Islet precursor cell (in vitro differentiated cells): ENCODE results near the gene ADCY1.
A peak's percentile ranks its signal among the peaks of the same experiment; 100 is the strongest.

Source experiments
- DNase-seq: peaks from one replicate; pipeline ENCODE4 v3.0.0-alpha.2; 2018

The ADCY1 gene

DNA sequence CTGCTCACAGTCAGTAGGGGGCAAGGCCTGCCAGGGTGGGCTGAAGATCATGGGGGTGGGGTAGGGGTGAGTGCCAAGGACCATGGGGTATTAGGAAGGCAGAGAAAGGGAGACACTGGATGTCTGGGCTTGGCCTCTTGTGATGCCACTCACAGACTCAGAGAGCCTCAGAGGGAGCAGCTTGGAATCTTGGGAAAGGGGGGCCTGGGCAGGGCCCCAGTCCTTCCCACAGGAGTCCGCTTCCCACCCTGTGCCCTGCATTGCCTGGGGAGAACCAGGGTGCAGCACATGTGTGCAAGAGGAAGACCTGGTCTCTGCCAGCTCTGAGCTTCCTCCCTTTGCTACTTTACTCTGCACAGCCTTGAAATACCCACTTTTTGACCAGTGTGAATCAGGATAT lies 4.3 kb downstream of the ADCY1 start:
- peak; percentile 27 for DNase-seq

DNA sequence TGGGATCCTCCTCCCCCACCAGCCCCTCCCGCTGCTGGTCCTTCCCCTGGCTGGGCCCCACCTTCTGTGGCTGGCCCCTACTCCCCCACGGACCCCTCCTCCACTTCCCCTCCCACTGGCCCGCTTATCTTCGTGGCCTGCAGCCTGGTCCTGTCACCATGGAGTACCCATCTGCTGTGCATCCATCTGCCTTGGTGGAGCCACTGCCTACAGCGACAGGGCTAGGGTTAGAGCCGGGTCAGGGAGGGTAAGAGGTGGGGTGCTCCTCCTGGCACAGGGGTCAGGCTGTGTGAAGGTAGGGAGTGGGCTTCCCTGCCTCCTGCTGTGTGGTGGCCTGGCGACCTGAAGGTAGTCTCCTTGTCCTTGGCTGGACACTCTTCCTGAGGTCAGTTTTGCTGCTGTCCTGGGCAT lies 5.2 kb downstream of the ADCY1 start:
- peak; percentile 46 for DNase-seq

DNA sequence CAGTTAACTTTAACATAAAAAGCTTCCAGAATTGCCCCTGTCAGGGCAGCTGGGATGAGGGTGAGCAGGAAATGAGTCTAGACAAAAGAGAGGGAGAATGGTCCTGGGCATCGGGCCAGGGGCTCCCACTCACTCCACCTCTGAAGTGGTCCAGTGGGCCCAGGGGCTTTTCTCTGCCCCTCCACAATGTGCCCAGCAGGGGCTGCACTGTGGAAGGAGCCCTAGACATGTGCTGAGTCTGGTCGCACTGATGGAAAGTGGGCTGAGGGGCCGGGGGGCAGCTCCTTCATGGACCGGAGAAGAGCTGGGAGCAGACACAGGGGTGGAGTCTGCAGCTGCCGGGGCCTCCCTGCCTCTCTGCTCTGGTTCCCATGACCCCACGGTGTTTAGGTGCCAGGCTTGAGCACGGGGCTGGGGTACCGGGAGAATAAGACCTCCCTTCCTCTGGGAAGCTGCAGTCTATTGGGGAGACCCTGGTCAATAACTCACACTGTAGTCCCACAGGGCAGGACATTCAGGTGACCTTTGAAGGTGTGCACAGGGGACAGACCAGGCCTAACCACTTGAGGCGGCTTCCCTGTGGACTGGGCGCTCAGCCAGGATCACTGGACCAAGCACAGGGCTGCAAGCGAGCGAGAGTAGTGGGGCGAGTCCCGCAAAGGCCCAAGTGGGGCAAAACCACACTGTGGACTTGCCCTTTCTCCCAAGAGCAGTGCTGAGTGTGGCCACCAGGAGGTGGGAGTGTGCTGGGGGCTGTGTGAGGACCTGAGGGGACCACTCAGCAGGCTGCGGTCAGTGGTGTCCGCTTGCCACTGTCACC lies 6.1 kb downstream of the ADCY1 start:
- DNase-seq, result peak; percentile 60

DNA sequence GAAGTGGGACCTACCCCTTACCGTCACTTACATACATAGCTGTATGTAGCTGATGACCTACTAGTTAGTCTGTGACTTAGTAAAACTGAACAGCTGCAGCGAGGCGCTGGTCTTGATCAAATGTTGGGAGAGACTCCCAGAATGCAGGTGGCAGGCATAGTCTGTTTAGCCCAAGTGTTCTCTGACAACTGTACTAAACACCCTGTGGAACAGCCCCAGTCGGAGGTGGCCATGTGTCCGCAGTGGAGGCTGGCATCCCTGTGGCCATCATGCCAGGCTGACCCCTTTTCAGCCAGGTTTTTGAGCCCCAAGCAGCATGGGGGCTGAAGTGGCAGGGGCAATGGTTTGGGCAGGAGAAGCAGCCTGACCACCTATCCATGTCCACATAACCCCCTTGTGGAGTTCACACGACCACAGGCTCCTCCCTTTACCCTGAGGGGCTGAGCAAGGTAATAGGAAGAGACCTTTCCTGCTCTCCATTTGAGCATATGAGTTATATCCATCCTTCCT lies 7.2 kb downstream of the ADCY1 start:
- peak; percentile 45 for DNase-seq

DNA sequence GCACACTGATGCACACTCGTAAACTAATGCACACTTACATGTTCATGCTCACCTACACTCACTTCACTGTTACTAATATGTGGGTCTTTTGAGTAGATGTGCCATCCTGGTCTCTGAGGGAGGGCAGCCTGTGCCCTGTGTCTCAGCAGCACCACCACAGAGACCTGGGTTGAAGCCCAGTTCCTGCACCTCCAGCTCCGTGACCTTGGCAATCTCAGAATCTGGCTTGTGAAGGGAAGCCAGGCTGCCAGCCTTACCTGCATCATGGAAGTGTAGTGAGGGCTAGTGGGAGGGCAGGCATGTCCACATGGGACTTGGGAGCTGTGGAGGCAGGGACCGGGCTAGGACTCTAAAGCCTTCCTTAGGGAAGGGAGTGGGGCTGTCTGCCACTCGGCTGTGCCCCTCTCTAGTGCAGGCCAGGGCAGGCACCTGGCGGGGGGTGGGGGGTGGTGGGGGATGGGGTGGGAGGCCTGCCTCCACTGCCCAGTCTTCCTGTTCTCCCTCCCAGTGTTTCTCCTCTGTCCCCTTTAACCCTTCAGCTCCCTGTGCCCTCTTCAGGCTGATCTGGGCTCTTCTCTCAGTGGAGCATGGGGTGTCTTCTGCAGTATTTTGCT lies 8.1 kb downstream of the ADCY1 start:
- peak; percentile 49 for DNase-seq

DNA sequence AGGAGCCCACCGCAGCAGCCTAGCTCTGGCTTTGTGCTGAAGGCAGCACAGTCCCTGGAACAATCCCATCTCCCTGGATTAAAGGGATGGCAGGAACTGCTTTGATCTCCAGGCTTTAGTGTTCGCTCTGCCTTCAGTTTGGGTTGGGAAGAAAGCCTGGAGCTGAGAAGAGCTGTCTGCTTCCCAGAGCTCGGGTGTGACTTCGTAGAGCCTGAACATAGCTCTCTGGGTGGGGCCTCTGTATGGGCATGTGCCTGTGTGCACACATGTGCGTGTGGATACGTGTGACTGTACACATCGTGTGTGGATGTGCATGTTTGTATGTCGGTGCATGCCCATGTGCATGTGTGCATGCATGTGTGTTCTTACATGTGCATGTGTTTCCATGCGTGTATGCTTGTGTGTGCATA lies 8.7 kb downstream of the ADCY1 start:
- DNase-seq, result no peak

DNA sequence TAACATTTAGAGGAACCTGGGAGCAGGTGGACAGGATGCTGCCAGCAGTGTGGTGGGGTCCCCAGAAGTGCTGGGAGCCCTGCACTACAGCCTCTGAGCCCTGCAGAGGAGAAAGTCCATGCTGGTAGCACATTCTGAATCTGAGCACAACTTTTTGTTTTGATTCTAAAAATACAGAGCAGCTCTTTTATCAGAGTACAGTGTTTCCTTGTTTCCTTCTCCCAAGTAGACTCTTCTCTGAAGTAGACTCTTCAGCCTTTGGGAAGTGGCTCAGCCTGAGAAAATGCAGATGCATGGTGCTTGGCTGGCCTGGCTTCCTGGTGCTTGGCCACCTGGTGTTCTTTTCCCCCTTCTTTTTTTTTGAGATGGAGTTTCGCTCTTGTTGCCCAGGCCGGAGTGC lies 9.1 kb downstream of the ADCY1 start:
- DNase-seq, result no peak

DNA sequence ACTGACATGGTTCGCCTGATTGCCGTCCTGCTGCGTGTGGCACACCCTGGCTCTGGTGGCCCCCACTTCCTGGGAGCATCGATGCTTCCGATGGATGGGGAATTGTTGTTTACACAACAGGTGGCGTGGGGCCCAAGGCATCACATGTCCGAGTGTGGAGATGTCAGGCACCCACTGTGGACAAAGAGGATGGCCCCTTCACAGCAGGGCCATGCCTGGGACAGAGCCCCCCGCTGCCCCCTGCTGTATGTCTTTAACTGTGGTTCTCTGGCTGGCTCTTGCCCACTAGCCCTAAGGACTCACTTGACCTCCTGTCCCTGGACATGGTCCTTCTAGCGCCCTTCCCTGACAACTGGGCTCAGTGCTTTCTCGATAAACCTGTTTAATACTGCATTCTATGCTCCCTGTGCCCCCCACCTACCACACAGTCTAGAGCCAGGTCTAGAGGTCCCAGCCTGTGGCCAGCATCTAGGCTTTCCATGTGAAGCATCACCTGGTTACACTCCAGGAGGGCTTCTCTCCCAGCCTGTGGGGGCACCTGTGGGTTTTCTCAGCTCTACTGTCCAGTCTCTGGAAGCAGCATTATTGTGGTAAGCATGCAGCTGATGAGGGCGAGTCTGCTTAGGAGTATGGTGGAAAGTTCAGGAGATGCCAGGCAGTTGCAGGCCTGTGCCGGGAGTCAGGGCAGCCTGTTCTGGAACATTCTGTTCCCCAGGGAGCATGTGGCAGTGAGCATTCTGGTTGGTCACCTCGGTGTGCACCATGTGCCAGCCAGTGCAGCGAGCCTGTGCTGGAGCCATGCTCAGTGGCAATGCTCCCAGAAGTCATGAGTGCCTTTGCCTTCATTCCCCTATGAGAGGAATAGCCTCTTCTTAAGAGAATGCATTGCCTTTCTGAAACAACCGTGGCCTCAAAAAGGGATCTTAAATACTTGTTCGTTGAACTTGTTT lies 10.4 kb downstream of the ADCY1 start:
- DNase-seq, result no peak

DNA sequence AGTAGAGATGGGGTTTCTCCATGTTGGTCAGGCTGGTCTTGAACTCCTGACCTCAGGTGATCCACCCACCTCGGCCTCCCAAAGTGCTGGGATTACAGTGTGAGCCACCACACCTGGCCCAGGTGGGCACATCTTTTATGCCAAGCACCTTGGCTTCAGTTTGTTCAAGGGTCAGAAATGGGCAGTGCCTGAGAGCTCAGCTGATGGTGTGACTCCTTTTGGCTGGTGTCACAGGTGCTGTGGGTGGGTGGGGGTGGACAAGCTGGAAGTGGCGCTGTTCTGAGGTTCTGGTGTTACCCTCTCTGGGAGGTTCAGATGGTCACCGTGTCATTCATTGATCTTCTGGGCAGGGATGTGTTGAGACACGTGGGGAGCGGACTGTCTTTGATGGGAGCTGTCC lies 11.5 kb downstream of the ADCY1 start:
- DNase-seq, result no peak

DNA sequence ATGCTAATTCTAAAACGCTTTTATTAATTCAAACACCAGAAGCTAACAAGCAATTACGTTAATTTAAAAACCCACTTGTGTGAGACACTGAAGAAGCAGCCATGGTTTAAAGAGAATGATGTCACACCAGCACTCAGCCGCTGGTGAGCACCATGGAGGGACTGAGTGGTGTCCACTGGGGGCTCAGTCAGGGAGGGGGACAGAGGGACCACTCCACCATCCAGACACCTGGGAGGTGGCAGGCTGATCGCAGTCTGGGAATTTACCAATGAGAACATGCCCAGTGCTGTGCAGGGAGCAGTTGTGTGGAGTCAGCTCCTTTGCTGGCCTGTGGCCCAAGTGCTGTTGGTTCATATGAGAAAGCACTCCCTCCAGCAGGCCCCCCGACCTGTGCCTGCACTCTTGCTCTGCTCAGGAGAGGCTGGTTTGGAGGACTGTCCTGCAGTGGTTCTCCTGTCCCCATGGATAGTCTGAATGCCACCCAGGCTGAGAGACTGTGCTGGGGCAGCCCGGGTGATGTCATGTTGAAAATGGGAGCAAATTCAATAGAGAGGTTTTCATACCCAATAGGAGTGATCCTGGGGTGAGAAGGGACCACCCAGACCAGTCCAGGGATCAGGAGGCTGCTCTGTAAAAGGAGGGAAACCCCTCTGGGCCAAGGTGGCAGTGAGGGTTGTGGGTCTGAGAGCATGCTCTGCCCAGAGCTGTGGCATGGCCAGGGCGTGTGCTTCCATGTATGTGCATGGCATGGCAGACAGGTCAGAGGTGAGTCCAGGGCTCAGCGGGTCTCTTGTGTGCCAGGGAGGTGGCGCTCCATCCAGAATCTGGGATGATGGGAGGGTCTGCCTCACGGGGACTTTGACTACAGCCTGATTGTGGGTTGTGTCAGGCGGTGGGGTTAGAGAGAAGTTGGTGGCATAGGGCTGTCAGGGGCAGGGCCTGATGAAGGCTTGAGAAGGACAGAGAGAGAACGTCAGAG lies 12.7 kb downstream of the ADCY1 start:
- no peak for DNase-seq

DNA sequence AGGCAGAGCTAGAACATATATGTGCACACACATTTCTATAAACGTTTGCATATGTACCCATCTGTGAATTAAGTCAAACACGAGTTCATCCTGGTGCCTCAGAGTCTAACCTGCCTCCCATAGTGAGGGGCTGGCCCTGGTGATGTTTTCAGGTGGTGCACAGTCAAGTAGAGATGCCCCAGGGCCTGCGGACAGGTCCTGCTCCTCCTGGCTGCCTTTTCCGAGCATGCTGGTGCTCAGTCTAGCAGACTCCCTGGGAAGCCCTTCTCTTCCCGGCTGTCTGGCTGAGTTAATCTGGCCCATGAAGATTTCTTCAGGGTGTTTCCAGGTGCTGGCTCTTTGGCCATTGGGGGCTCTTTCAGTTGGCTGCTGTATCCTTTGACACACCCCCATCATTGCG lies 14.3 kb downstream of the ADCY1 start:
- no peak for DNase-seq

DNA sequence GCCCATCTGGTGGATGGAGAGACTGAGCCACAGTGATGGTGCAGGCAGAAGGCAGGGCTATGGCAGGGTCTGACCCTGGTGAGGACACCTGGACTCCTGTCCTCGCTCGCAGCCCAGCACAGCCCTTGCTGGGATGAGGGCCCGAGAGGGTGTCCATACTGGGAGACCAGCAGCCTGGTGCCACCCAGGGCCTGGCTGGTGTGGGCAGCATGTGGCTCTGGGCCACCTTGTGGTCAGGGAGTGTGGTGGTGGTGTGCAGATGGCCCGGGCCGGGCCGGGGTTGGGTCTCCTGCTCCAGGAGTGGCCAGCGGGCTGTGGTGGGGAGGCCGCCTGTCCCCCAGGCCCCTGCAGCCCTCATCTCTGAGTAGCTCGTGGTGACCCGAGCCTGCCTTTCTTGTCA lies 14.9 kb downstream of the ADCY1 start:
- DNase-seq, result no peak

DNA sequence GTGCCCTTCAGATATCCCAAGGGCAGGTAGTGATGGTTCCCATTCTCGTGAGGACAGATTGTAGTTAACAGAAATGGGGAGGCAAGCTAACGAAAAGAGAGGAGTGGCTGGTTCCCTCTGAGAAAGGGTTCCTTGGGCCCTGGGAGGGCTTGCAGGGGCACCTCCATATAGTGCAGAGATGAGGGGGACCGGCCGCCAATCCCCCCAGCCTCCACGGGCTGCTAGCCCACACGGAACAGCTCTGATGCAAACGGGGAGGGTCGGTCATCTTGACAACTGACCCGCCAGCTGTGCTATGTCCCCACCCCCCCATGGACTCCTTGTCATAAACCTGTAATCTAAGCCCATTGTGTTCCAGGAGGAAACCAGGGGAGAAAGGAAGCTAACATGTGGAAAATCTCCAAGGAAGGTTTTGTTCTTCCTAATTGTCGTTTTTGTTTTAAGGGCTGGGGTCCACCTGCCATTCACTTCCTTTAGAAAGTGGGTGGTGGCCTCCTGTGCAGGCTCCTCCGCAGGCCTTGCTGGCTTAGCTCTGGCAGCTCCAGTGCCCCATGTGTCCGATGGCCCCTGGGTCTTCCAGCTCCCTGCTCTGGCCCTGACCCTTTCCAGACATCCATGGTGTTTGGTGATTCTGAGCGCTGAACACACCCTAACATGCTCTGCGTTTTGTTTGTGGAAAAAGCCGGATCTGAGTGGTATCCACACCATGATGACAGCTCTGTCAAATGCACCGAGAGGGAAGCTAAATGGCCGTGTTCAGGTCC lies 15.9 kb downstream of the ADCY1 start:
- DNase-seq, result peak; percentile 28

DNA sequence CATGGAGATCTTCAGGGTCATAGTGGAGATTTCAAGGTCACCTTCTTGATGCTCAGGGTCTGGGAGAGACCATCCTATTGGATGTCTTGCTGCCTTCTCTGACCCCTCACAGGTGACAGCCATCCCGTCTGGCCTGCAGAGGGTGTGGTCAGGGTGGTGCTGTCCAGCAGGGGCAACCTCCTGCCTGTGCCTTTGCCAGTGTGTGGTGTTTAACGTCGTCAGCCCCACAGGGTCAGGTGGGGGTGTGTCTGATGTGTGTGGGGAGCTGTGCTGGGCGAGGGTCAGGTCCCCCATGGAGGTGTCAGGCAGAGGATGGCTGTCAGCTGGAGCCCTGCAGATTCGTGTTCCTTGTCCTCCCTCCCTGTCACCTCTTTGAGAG lies 16.5 kb downstream of the ADCY1 start:
- DNase-seq, result peak; percentile 46

DNA sequence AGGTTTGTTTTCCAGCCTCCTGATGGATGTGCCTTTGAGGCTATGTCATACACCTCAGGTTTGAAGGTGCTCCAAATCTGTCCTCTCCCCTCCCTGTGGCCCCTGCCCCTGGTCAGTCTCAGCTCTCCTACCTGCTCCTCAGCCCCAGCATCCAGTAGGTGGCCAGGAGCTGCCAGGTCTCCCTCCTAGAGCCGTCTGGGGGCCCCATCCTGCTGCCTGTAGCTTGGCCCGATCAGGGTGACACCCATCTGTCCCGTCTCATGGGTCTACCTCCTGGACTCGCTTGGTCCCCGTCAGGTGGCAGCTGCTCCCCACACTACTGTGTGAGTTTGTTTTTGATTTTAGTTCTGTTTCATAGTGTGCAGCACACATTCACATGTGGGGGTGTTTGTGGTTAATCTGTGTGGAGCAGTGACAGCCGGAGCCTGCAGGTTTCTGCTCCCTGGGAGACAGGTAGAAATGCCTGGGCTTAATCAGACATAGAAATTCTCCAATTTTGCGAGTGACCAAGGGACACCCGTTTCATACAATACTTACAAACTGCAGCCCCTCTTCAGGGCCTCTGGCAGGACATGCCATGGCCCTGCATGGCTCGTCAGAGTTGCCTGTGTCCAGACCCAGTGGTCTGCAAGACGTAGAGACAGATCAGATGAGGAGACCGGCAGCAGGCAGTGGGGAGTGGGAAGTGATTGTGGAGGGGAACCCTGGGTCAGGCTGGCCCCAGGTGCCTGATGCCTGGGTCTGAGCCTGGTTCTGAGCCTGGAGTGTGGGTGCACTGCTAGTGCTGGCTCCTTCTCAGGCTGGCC lies 17.1 kb downstream of the ADCY1 start:
- DNase-seq, result peak; percentile 46

DNA sequence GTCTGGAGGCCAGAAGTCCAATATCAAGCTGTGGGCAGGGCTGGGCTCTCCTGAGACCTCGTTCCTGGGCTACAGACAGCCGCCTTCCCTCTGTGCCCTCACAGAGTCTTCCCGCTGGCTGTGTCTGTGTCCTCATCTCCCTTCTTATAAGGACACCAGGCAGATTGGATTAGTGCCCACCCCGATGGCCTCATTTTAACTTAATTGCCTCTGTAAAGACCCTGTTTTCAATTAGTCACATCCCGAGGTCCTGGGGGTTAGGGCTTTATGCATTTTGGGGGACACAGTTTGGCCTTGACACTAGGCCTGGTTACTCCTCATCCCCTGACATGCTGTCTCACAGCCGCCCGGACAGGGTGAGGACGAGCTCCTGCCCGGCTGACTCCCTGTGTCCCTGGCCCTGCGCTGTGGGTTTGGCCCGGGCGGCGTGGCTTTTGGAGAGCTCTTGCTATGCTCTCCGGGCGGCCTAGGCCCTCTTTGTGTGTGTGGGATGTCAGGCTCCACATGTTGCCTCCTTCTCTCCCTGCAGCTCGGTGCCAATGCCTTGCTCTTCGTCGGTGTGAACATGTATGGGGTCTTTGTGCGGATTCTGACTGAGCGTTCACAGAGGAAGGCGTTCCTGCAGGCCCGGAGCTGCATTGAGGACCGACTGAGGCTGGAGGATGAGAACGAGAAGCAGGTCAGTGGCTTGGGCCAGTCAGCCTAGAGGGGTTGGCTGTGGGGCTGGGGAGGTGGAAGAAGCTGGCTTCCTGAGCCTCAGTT lies 18.2 kb downstream of the ADCY1 start:
- DNase-seq, result peak; percentile 47

DNA sequence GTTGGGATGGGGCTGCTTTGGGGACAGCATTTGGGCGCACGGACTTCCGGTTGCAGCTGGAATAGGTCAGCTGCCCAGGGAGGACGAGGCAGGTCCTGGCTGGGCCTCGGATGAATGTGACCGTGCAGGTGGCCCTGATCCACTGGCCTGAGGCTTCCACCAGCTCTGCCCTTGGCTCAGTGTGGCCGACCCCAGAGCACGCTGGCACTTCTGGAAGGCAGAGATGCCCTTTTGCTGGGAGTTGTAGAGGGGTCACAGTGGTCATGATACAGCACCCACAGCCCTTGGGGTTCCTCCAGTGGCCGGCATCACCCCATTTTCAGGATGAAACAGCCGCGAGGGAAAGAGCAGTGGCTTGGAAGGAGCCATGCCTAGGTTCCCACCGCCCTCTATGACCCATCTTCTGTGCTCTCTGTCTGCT lies 19.0 kb downstream of the ADCY1 start:
- DNase-seq, result peak; percentile 25

DNA sequence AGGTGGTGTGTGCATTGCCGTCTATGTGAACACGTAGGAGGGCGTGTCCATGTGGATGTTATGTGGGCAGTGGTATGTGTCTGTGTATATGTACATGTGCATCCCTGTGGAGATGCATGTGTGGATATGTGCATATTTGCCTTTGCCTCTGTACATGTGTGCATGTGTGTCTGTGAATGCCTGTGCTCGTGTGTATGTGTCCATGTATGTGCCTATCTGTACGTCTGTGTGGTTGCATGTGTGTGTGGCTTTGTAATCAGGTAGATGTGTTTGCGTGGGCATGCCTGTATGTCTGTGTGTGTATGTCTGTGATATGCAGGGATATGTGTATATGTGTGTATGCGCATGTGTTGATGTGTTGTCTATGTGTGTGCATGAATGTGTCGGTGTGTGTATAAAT lies 19.7 kb downstream of the ADCY1 start:
- DNase-seq, result no peak

DNA sequence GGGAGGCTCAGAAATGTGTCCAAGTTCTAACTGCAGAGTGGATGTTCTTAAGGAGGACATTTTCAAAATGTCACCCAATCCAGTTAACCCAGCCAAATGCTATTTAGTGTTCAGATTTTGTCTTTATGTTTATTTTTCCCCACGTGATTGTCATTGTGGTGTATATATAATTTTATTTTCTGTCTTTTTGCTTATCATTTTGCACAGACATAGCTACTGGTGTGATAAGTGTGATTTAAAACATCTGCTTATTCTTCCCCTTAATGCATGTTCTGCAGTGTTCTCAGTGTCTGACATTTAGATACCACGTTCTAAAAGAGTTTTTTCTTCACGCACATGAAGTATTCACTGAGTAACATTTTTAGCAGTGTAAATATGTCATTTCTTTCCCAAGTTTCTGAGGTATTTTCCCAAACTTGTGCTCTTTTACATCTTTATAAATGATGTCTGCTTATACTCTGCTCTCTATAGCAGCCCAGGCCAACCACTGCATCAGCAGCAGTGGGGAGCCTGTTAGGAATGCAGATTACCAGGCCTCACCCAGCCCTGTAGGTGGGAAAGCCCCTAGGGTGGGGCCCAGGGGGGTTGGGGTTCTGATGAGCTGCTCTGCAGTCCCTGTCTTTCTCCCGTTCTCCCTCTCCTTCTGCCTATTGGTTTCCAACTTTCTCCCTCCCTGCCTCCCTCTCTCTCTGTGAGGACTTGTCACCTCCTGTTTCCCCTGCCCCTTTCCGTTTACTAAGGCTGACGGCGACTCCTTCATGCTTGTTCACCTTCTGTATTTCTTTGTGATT lies 20.8 kb downstream of the ADCY1 start:
- DNase-seq, result peak; percentile 25
